Liver (tissue), 9 donors: ENCODE results near the gene MGAT3. TPM values are rescaled to one million over a fixed set of nuclear protein-coding genes. Genes with fewer than 3 reads are reported as not detected.

Source experiments
- DNase-seq: peaks from one replicate; pipeline ENCODE4 v3.0.0-alpha.2; 2017; ENCODE audit warnings: low spot score
- H3K27ac ChIP-seq, 2 donors: one replicate each; pipeline ENCODE4 v1.7.0; 2013; ENCODE audit warnings: inconsistent platforms in 2 of 2, low read length in 2 of 2, control low read depth in 1 of 2, low read depth in 1 of 2, mild to moderate bottlenecking in 1 of 2
- H3K27me3 ChIP-seq, 4 donors: one replicate each; pipeline versions ENCODE4 v1.6.1 to v1.7.0; 2013; ENCODE audit warnings: low read length in 3 of 4, inconsistent platforms in 1 of 4, mild to moderate bottlenecking in 1 of 4, moderate library complexity in 1 of 4; ENCODE audit not compliant: control insufficient read depth in 4 of 4, insufficient read depth in 4 of 4
- H3K36me3 ChIP-seq, 4 donors: one replicate each; pipeline versions ENCODE4 v1.6.1 to v1.7.0; 2013; ENCODE audit warnings: low read length in 3 of 4, mild to moderate bottlenecking in 3 of 4, low read depth in 1 of 4, moderate library complexity in 1 of 4; ENCODE audit not compliant: control insufficient read depth in 4 of 4, insufficient read depth in 3 of 4
- H3K4me1 ChIP-seq, 4 donors: one replicate each; pipeline versions ENCODE4 v1.6.1 to v1.7.0; 2013; ENCODE audit warnings: low read length in 3 of 4, mild to moderate bottlenecking in 3 of 4, moderate library complexity in 1 of 4; ENCODE audit not compliant: control insufficient read depth in 4 of 4, insufficient read depth in 4 of 4
- H3K4me3 ChIP-seq, 3 donors: one replicate each; pipeline versions ENCODE4 v1.6.1 to v1.7.0; 2013; ENCODE audit warnings: low read length in 3 of 3, control low read depth in 1 of 3, low read depth in 1 of 3, mild to moderate bottlenecking in 1 of 3
- H3K9ac ChIP-seq, 2 donors: one replicate each; pipeline ENCODE4 v1.7.0; 2013; ENCODE audit warnings: low read length in 2 of 2, mild to moderate bottlenecking in 2 of 2, moderate library complexity in 2 of 2, control low read depth in 1 of 2, low read depth in 1 of 2
- H3K9me3 ChIP-seq, 4 donors: one replicate each; pipeline versions ENCODE4 v1.6.1 to v1.7.0; 2013; ENCODE audit warnings: low read length in 3 of 4; ENCODE audit not compliant: control insufficient read depth in 4 of 4
- EGR1 ChIP-seq, 2 donors: IDR thresholded peaks; 2 replicates each; pipeline ENCODE4 v1.6.1; 2016 to 2018; ENCODE audit warnings: antibody characterized with exemption in 2 of 2, low read depth in 2 of 2
- FOXA1 ChIP-seq: IDR thresholded peaks from 2 replicates; pipeline ENCODE4 v1.6.1; 2016; ENCODE audit warnings: antibody characterized with exemption
- FOXA2 ChIP-seq: IDR thresholded peaks from 2 replicates; pipeline ENCODE4 v1.6.1; 2016; ENCODE audit warnings: antibody characterized with exemption
- GABPA ChIP-seq, 2 donors: IDR thresholded peaks in 1 of 2; conservative IDR thresholded peaks in 1 of 2; 2 replicates each; pipeline ENCODE4 v1.6.1; 2016; ENCODE audit warnings: antibody characterized with exemption in 2 of 2, mild to moderate bottlenecking in 1 of 2, moderate library complexity in 1 of 2
- HNF4A ChIP-seq, 2 donors: conservative IDR thresholded peaks; 2 replicates each; pipeline ENCODE4 v1.6.1; 2016; ENCODE audit warnings: antibody characterized with exemption in 2 of 2, mild to moderate bottlenecking in 2 of 2
- HNF4G ChIP-seq: IDR thresholded peaks from 2 replicates; pipeline ENCODE4 v1.6.1; 2016; ENCODE audit warnings: antibody characterized with exemption
- MAX ChIP-seq: IDR thresholded peaks from 2 replicates; pipeline ENCODE4 v1.6.1; 2016; ENCODE audit warnings: antibody characterized with exemption
- NR2F2 ChIP-seq: IDR thresholded peaks from 2 replicates; pipeline ENCODE4 v1.6.1; 2016; ENCODE audit warnings: antibody characterized with exemption
- RAD21 ChIP-seq, 2 donors: IDR thresholded peaks; 2 replicates each; pipeline ENCODE4 v1.6.1; 2016; ENCODE audit warnings: antibody characterized with exemption in 2 of 2, mild to moderate bottlenecking in 2 of 2
- REST ChIP-seq: IDR thresholded peaks from 2 replicates; pipeline ENCODE4 v1.6.1; 2016; ENCODE audit warnings: antibody characterized with exemption, mild to moderate bottlenecking
- RXRA ChIP-seq, 2 donors: IDR thresholded peaks; 2 replicates each; pipeline ENCODE4 v1.6.1; 2017 to 2018; ENCODE audit warnings: antibody characterized with exemption in 2 of 2, mild to moderate bottlenecking in 1 of 2
- TAF1 ChIP-seq: conservative IDR thresholded peaks from 2 replicates; pipeline ENCODE4 v1.6.1; 2016; ENCODE audit warnings: antibody characterized with exemption, mild to moderate bottlenecking
- YY1 ChIP-seq: IDR thresholded peaks from 2 replicates; pipeline ENCODE4 v1.6.1; 2016; ENCODE audit warnings: antibody characterized with exemption, mild to moderate bottlenecking
- ZBTB33 ChIP-seq: IDR thresholded peaks from 2 replicates; pipeline ENCODE4 v1.6.1; 2016; ENCODE audit warnings: antibody characterized with exemption
- WGBS: extraction: QIAGEN DNeasy Blood & Tissue Kit; methylation state at CpG from one replicate; pipeline ENCODE4 v1.1.7; 2013; 5-methylcytosine and 5-hydroxymethylcytosine counted together
- polyA plus RNA-seq, 2 donors: library from polyadenylated mRNA; stranded (reverse) in 1 of 2; unstranded in 1 of 2; fragments of 200-250 nt in 1 of 2; fragments of >200 nt in 1 of 2; fragmentation: Nextera tagmentation in 1 of 2; extraction: Ambion mirVana in 1 of 2; gene quantifications; one replicate each; pipeline versions ENCODE4 v1.2.1 to v1.2.3, GENCODE V29; 2013 to 2015
- total RNA-seq, 2 donors: library from RNA; depleted of rRNA; stranded (reverse); fragments of >200 nt; gene quantifications; one replicate each; pipeline ENCODE4 v1.2.3, GENCODE V29; 2014
- TF ChIP-seq, protein P1 (sequence below): IDR thresholded peaks from 2 replicates; pipeline ENCODE4 v1.6.1; 2016; ENCODE audit warnings: antibody characterized with exemption
- TF ChIP-seq, protein P2 (sequence below): fragments of 150-350 bp; IDR thresholded peaks from 2 replicates; pipeline ENCODE4 v1.5.1; 2017; ENCODE audit warnings: improper control_type of control experiment, low read depth, low read length; ENCODE audit not compliant: missing input control
- donor health status: healthy.
- donor health status: healthy.
- donor health status: healthy.
- donor health status: healthy.
- donor health status: healthy.

MGAT3 gene
- total and polyA plus RNA-seq, 4 donors = 0.03 to 7.6 (median 0.10) TPM

GRCh38 chr22:39498802-39499201, 42.0 kb downstream of the MGAT3 start (continued):
- no peak for TF ChIP-seq ZBTB33
- no peak for TF ChIP-seq YY1
- TF ChIP-seq, protein P1, sequence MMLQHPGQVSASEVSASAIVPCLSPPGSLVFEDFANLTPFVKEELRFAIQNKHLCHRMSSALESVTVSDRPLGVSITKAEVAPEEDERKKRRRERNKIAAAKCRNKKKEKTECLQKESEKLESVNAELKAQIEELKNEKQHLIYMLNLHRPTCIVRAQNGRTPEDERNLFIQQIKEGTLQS = no peak
- TF ChIP-seq REST = no peak
- TF ChIP-seq TAF1 = no peak
- TF ChIP-seq GABPA (IDR thresholded peaks at IDR 0.05 in 1 of 2, conservative IDR thresholded peaks at IDR 0.05 in 1 of 2) = no peak
- TF ChIP-seq HNF4G = no peak

DNA sequence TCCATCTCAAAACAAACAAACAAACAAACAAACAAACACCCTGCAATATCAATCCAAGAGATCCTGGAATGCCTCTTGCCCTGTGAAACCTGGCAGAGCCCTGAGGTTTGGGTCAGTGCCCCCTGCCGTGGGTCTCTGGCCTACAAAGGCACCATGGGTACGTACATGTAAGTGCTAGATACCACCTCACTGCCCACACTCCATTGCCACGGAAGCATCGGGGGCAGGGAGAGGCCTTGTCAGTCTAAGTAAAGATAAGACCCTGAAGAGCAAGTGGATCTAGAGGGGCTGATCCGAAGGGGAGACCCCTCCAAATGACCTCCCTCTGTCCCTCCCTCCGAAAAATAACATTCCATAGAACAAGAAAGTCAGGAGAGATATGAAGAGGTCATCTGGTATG, 43.3 kb downstream of the MGAT3 start:
- no peak for TF ChIP-seq REST
- TF ChIP-seq YY1 = no peak
- no peak for TF ChIP-seq RXRA (IDR thresholded peaks at IDR 0.05)
- no peak for TF ChIP-seq HNF4G
- TF ChIP-seq NR2F2 = no peak
- no peak for TF ChIP-seq EGR1 (IDR thresholded peaks at IDR 0.05; ENCODE audit: low read depth in 2 of 2)
- no peak for TF ChIP-seq HNF4A (conservative IDR thresholded peaks at IDR 0.05)
- no peak for TF ChIP-seq RAD21 (IDR thresholded peaks at IDR 0.05)
- TF ChIP-seq FOXA2 = no peak
- TF ChIP-seq, protein P2, sequence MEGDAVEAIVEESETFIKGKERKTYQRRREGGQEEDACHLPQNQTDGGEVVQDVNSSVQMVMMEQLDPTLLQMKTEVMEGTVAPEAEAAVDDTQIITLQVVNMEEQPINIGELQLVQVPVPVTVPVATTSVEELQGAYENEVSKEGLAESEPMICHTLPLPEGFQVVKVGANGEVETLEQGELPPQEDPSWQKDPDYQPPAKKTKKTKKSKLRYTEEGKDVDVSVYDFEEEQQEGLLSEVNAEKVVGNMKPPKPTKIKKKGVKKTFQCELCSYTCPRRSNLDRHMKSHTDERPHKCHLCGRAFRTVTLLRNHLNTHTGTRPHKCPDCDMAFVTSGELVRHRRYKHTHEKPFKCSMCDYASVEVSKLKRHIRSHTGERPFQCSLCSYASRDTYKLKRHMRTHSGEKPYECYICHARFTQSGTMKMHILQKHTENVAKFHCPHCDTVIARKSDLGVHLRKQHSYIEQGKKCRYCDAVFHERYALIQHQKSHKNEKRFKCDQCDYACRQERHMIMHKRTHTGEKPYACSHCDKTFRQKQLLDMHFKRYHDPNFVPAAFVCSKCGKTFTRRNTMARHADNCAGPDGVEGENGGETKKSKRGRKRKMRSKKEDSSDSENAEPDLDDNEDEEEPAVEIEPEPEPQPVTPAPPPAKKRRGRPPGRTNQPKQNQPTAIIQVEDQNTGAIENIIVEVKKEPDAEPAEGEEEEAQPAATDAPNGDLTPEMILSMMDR = no peak
- TF ChIP-seq, protein P1 = no peak
- no peak for TF ChIP-seq FOXA1
- TF ChIP-seq GABPA (IDR thresholded peaks at IDR 0.05 in 1 of 2, conservative IDR thresholded peaks at IDR 0.05 in 1 of 2) = no peak
- no peak for TF ChIP-seq TAF1
- no peak for TF ChIP-seq MAX
- Histone ChIP-seq H3K27me3 (no peaks in the 10 kb centered on the region), H3K4me1 (peaks cover 11 to 26% (median 23%) of the 10 kb centered on the region in 4 donors), H3K9me3 (no peaks in the 10 kb centered on the region), H3K36me3 (peaks cover 2 to 7% (median 6%) of the 10 kb centered on the region in 4 donors), H3K4me3 (no peak overlapping the region), H3K9ac (no peak overlapping the region), H3K27ac (no peak overlapping the region)
- WGBS = 76% methylated on average over 6 of the region's 6 CpGs
- DNase-seq = no peak
